GM10266 (cell line): Measurements from ENCODE around the gene AFTPH.

Source experiments
- DNase-seq: peaks from one replicate; pipeline ENCODE4 v3.0.0; 2012; ENCODE audit errors: extremely low spot score
- CTCF ChIP-seq: IDR thresholded peaks from 2 replicates; pipeline ENCODE4 v1.5.1; 2012; ENCODE audit warnings: mild to moderate bottlenecking, low read depth; ENCODE audit not compliant: control insufficient read depth, insufficient read depth; ENCODE audit errors: missing control alignments

Gene AFTPH

DNA sequence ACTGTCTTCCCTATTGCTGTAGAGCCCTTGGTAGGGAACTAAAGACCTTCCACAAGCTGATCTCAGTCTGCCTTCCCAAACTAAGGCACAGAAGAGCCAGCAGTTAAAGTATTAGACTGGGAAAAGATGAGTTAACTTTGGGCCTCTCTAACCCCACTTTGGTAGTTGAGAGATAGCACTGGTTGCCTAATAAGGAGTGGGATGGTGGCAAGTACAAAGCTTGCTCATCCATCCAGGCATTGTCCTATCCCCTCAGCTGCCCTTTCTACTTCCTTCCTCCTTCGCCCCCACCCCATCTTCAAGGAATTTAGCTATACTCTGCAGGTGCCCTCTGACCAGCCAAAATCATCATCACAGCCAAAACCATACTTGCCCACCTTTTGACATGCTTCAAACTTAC lies 22.2 kb upstream of the AFTPH start:
- DNase-seq = no peak
- no peak for TF ChIP-seq CTCF

DNA sequence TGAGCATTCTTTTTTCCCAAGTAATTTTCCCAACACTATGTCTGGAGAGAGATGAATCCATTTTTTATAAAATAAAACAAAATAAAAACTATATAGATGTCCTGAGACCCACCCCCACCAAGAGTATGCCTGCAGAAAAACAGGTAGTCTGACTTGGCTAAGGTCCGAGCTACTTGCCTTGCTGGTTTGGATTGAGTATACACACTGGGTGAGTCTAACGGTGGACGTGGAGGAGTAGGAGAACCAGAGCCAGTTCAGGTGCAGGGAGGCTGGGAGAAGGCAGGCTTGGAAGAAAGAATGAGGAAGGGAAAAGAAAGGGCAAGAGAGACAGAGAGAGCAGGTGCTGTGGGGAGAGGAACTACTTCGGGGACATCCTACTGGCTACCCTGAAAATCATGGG lies 21.3 kb upstream of the AFTPH start:
- no peak for TF ChIP-seq CTCF

DNA sequence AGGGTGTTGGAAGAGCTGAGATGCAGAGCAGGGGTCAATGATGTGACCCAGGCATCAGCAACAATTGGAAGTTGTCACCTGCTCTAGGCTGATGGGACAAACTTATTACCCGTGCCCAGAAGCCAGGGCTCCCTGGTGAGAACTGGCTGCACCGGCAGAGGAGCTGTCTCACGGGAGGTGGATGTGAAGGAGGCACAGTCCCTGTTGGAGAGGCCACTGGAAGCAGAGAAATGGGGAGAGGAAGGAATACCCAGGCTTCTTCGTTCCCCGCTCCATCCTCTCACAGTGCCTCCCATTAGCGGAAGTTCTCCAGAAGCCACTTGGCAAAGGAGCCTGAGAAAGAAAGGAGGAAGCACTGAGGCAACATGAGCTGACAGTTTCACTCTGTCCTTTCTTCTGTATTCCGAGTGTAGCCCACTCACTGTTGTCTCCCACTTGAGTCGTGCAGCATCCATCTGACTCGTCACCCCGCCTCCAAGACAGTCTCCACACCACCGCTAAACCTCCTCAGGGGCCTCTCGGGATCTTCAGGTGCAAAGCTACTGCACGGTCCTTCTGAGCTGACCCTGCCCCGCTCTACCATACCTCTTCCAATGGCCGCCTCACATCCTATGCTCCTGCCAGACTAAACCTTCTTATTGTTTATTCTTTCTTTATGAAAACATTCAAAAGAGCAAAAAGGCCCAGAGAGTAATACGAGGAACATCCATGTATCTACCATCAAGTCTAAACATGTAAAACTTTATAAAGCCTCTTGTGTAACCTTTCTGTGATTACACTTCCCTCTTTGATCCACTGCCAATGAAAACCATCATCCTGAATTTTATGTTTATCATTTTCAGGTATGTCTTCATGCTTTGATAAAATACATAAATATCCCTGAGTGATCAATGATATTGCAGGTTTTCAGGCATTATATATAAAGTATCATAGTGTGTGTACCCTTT lies 19.1 kb upstream of the AFTPH start:
- no peak for DNase-seq
- no peak for TF ChIP-seq CTCF

More for the DNA sequence above, 21.3 kb upstream of the AFTPH start:
- DNase-seq = no peak

GRCh38 chr2:64506686-64507085 lies 17.4 kb upstream of the AFTPH start:
- TF ChIP-seq CTCF = no peak
- no peak for DNase-seq

DNA sequence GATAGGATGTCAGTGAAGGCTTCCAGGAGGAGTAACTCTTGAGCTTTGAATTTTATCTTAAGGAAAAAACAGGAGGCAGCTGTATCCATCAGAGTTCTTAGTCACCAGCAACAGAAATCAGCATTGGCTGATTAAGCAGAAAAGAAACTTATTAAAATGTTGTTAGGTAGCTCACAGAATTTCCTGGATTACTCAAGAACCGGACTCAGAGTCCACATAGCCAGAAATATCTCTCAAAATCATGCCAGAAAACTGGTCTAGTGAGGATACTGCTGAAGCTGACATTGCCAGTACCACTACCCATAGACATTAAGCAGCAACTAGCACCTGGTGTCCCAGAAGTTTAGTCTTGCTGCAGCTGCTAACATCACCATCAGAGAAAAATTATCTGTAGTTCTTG lies 10.1 kb upstream of the AFTPH start:
- no peak for DNase-seq
- no peak for TF ChIP-seq CTCF

- no peak for DNase-seq
- TF ChIP-seq CTCF = no peak
Observed at GRCh38 chr2:64515086-64515485, 9.0 kb upstream of the AFTPH start.
